Mammary epithelial cell (primary cell): ENCODE measurements around the gene C1orf232.

Source experiments
- CTCF ChIP-seq, 2 donors: IDR thresholded peaks in 1 of 2; conservative IDR thresholded peaks in 1 of 2; 2 replicates each; pipeline ENCODE4 v1.5.1; 2011 to 2012; ENCODE audit warnings: inconsistent platforms in 2 of 2, low read length in 2 of 2, mild to moderate bottlenecking in 2 of 2, control low read depth in 1 of 2, low read depth in 1 of 2; ENCODE audit not compliant: insufficient read depth in 1 of 2; ENCODE audit errors: extremely low read depth in 1 of 2
- EZH2 ChIP-seq: IDR thresholded peaks from 2 replicates; pipeline ENCODE4 v1.6.1; 2012; ENCODE audit warnings: low read length, inconsistent platforms, borderline replicate concordance

- TF ChIP-seq CTCF (conservative IDR thresholded peaks at IDR 0.05 in 1 of 2, IDR thresholded peaks at IDR 0.05 in 1 of 2; ENCODE audit: extremely low read depth in 1 of 2, insufficient read depth in 1 of 2, low read depth in 1 of 2, low read length in 2 of 2) (no peak), EZH2 (no peak)
Observed at GRCh38 chr1:26212726-26213125, 44.0 kb upstream of the C1orf232 start.
